ENCODE data around the gene ARHGEF17.

DNA sequence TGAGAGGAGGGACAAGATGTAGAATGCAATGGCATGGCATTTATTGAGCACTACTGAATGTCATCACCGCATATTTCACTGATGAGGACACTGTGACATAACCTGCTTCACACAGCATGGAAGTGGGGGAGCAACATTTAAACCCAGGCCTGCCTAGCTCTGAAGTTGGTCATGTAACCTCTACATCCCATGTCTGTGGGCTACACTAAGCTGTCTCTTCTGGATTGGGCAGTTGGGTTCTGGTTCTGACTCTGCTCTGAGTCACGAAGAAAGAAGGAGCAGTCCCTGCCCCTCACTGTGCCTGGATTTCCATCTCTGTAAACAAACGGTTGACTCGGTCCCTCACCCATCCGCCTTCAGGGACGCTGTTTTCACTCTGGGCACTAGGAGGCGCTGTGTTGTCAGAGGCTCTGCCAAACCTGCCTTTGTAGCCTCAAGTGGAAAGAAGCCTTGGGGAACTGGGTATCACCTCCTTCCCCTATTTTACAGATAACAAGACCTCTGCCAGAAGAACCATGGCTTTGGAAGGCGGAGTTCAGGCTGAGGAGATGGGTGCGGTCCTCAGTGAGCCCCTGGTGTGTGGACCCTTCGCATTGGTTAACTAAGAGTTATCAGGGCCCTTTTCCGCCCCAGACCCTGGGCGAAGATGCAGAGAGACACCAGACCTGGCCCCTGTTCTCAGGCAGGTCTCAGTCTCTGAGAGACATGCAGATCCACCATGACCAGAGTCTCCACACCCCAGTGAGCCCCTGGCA lies 12.7 kb upstream of the ARHGEF17 start:
- TF ChIP-seq CTCF (IDR thresholded peaks at IDR 0.05) (peak in 5 of 7 experiments; percentile 72 to 89 (median 82)), POLR2AphosphoS5 (IDR thresholded peaks at IDR 0.05) (no peak), POLR2A (IDR thresholded peaks at IDR 0.05) (no peak), EP300 (IDR thresholded peaks at IDR 0.05) (no peak)

All from stomach (tissue), 4 donors.